Measurements from ENCODE around the gene XRN1.

XRN1 gene

DNA sequence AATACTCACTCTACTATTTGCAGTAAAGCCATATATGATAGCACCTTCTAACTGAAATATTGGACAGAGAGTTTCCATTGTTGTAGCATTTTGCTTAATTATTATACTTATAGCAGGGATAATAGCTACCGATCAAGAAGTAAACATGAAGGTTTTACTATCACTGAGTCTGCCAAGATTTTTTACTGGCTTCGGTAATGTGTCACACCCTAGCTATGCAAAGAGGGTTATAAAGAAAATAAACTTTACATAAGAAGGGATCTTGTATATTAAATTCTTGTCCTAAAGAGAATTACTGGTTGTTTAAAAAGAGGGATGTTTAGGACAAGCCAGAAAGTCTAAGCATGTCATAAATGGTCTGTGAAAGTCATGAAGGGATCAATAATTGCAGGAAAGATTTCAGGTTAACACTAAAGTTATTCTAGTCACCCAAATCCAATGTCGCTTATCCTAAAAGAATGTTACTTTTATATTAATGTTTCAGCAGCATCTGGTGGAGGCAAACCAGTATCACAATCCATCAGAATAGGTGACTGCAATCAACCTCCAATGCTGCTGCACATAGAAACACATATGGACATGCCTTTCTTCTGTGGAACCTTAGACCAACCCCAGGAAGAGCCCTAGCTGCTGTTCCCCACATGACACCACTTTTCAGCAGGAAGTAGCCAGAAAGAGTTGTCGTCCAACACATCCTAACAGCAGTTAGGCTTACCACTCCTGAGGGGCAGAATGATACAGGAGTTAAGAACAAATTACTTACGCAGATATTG lies 159.8 kb downstream of the XRN1 start:
- H3K9me3 ChIP-seq (ENCODE audit: control insufficient read depth in 1 of 2, low read length in 2 of 2) = peaks cover 0 to 7% of the 10 kb centered on the region in 2 donors
- H3K4me3 ChIP-seq (ENCODE audit: low read depth in 1 of 2, low read length in 2 of 2) = no peak overlapping the region
- H3K4me1 ChIP-seq (ENCODE audit: control insufficient read depth in 1 of 2, insufficient read depth in 2 of 2, low read length in 2 of 2) = peaks cover 0 to 9% of the 10 kb centered on the region in 2 donors
- no peaks in the 10 kb centered on the region for H3K36me3 ChIP-seq (ENCODE audit: control insufficient read depth in 1 of 2, insufficient read depth in 2 of 2, low read length in 2 of 2)
- no peak overlapping the region for H3K27ac ChIP-seq (ENCODE audit: low read length)
- H3K27me3 ChIP-seq (ENCODE audit: low read depth, low read length) = no peaks in the 10 kb centered on the region

GRCh38 chr3:142285083-142285517 lies 162.7 kb downstream of the XRN1 start:
- H3K4me3 ChIP-seq (ENCODE audit: low read depth in 1 of 2, low read length in 2 of 2) = no peak overlapping the region
- no peaks in the 10 kb centered on the region for H3K36me3 ChIP-seq (ENCODE audit: control insufficient read depth in 1 of 2, insufficient read depth in 2 of 2, low read length in 2 of 2)
- H3K4me1 ChIP-seq (ENCODE audit: control insufficient read depth in 1 of 2, insufficient read depth in 2 of 2, low read length in 2 of 2) = peaks cover 0 to 9% of the 10 kb centered on the region in 2 donors
- no peaks in the 10 kb centered on the region for H3K27me3 ChIP-seq (ENCODE audit: low read depth, low read length)
- H3K9me3 ChIP-seq (ENCODE audit: control insufficient read depth in 1 of 2, low read length in 2 of 2) = peaks cover 0 to 7% of the 10 kb centered on the region in 2 donors
- H3K27ac ChIP-seq (ENCODE audit: low read length) = no peak overlapping the region

- no peaks in the 10 kb centered on the region for H3K36me3 ChIP-seq (ENCODE audit: control insufficient read depth in 1 of 2, insufficient read depth in 2 of 2, low read length in 2 of 2)
- H3K4me3 ChIP-seq (ENCODE audit: low read depth in 1 of 2, low read length in 2 of 2) = no peak overlapping the region
- no peak overlapping the region for H3K27ac ChIP-seq (ENCODE audit: low read length)
- H3K9me3 ChIP-seq (ENCODE audit: control insufficient read depth in 1 of 2, low read length in 2 of 2) = no peaks in the 10 kb centered on the region
- H3K27me3 ChIP-seq (ENCODE audit: low read depth, low read length) = no peaks in the 10 kb centered on the region
- peaks cover 0 to 9% of the 10 kb centered on the region in 2 donors for H3K4me1 ChIP-seq (ENCODE audit: control insufficient read depth in 1 of 2, insufficient read depth in 2 of 2, low read length in 2 of 2)
Measured at GRCh38 chr3:142282503-142282902, 165.3 kb downstream of the XRN1 start.

GRCh38 chr3:142281474-142281873 lies 166.4 kb downstream of the XRN1 start:
- no peaks in the 10 kb centered on the region for H3K36me3 ChIP-seq (ENCODE audit: control insufficient read depth in 1 of 2, insufficient read depth in 2 of 2, low read length in 2 of 2)
- H3K4me1 ChIP-seq (ENCODE audit: control insufficient read depth in 1 of 2, insufficient read depth in 2 of 2, low read length in 2 of 2) = peaks cover 0 to 2% of the 10 kb centered on the region in 2 donors
- no peaks in the 10 kb centered on the region for H3K27me3 ChIP-seq (ENCODE audit: low read depth, low read length)
- H3K9me3 ChIP-seq (ENCODE audit: control insufficient read depth in 1 of 2, low read length in 2 of 2) = no peaks in the 10 kb centered on the region
- H3K4me3 ChIP-seq (ENCODE audit: low read depth in 1 of 2, low read length in 2 of 2) = no peak overlapping the region
- H3K27ac ChIP-seq (ENCODE audit: low read length) = no peak overlapping the region

DNA sequence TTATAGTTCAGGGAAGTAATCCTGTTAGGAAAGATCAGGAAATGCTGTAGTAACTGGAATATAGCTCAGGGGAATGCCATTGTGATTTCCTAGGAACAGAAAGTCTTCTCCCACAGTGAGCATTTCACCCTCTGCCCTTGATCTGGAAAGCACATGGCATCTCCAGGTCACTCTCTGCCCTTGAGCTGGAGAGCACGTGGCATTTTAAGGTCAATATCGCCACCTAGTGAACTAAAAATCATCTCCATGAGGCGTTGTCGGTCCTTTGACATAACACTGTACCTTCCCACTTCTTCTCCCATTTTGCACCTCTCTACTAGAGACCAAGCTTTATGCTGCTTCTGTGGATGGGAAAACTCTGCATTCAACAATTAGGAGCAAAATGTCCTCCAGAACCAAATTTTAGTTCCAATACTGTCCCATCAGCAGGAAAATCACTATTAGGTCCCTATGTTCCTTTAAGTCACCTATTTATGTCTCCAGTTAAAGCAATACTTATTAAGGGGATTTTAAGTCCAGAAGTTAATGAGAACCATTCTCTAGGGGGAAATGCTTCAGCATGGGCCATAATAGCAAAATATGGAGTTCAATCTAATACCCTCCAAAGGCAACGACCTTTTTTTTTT lies 167.8 kb downstream of the XRN1 start:
- Histone ChIP-seq H3K27ac (ENCODE audit: low read length) (no peak overlapping the region), H3K9me3 (ENCODE audit: control insufficient read depth in 1 of 2, low read length in 2 of 2) (no peaks in the 10 kb centered on the region), H3K36me3 (ENCODE audit: control insufficient read depth in 1 of 2, insufficient read depth in 2 of 2, low read length in 2 of 2) (no peaks in the 10 kb centered on the region), H3K4me3 (ENCODE audit: low read depth in 1 of 2, low read length in 2 of 2) (no peak overlapping the region), H3K27me3 (ENCODE audit: low read depth, low read length) (no peaks in the 10 kb centered on the region), H3K4me1 (ENCODE audit: control insufficient read depth in 1 of 2, insufficient read depth in 2 of 2, low read length in 2 of 2) (peaks cover 0 to 5% of the 10 kb centered on the region in 2 donors)

- Histone ChIP-seq H3K4me1 (ENCODE audit: control insufficient read depth in 1 of 2, insufficient read depth in 2 of 2, low read length in 2 of 2) (peaks cover 0 to 5% of the 10 kb centered on the region in 2 donors), H3K27me3 (ENCODE audit: low read depth, low read length) (no peaks in the 10 kb centered on the region), H3K9me3 (ENCODE audit: control insufficient read depth in 1 of 2, low read length in 2 of 2) (no peaks in the 10 kb centered on the region), H3K36me3 (ENCODE audit: control insufficient read depth in 1 of 2, insufficient read depth in 2 of 2, low read length in 2 of 2) (no peaks in the 10 kb centered on the region), H3K4me3 (ENCODE audit: low read depth in 1 of 2, low read length in 2 of 2) (no peak overlapping the region), H3K27ac (ENCODE audit: low read length) (no peak overlapping the region)
Measured at GRCh38 chr3:142278451-142278850, 169.4 kb downstream of the XRN1 start.

DNA sequence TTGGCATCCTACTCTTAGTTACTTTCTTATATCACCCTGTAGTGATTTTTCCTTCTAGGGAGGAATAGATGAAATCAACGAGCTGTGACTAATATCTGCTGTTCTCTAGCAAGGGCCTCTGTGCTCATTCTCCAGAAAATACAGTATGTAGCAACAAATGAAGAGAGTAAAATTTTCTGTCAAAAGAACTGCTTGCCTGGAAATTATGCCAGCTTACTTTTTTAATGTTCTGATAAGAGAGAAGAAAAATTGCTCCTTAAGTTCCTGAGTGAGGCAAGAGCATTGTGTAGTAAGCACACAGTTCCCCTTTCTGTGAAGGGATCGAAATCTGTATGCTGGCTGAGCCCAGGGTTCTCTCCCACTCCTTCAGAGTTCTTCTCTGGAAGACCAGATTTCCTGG lies 171.1 kb downstream of the XRN1 start:
- Histone ChIP-seq H3K36me3 (ENCODE audit: control insufficient read depth in 1 of 2, insufficient read depth in 2 of 2, low read length in 2 of 2) (no peaks in the 10 kb centered on the region), H3K27ac (ENCODE audit: low read length) (no peak overlapping the region), H3K4me1 (ENCODE audit: control insufficient read depth in 1 of 2, insufficient read depth in 2 of 2, low read length in 2 of 2) (peaks cover 0 to 5% of the 10 kb centered on the region in 2 donors), H3K4me3 (ENCODE audit: low read depth in 1 of 2, low read length in 2 of 2) (no peak overlapping the region), H3K27me3 (ENCODE audit: low read depth, low read length) (no peaks in the 10 kb centered on the region), H3K9me3 (ENCODE audit: control insufficient read depth in 1 of 2, low read length in 2 of 2) (no peaks in the 10 kb centered on the region)

DNA sequence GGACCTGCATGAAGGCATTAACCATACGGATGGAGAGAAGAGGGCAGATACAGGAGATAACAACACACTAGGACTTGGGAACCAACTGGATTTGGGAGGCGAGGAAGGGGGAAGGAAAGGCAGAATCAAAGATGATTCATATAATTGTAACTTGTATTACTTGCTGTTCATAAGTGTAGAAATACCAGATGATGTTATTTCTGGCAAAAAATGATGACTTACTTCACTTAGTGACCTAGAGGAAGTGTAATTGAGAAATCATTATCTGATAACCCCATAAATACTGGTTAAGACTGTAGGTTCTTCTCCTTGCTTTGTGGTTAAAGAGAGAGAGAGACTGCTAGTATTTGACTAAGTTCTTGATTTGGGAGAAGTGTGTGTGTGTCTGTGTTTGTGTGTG lies 172.0 kb downstream of the XRN1 start:
- Histone ChIP-seq H3K27ac (ENCODE audit: low read length) (peak overlapping the region; percentile 1), H3K4me3 (ENCODE audit: low read depth in 1 of 2, low read length in 2 of 2) (no peak overlapping the region), H3K9me3 (ENCODE audit: control insufficient read depth in 1 of 2, low read length in 2 of 2) (no peaks in the 10 kb centered on the region), H3K27me3 (ENCODE audit: low read depth, low read length) (no peaks in the 10 kb centered on the region), H3K4me1 (ENCODE audit: control insufficient read depth in 1 of 2, insufficient read depth in 2 of 2, low read length in 2 of 2) (peaks cover 0 to 5% of the 10 kb centered on the region in 2 donors), H3K36me3 (ENCODE audit: control insufficient read depth in 1 of 2, insufficient read depth in 2 of 2, low read length in 2 of 2) (no peaks in the 10 kb centered on the region)

DNA sequence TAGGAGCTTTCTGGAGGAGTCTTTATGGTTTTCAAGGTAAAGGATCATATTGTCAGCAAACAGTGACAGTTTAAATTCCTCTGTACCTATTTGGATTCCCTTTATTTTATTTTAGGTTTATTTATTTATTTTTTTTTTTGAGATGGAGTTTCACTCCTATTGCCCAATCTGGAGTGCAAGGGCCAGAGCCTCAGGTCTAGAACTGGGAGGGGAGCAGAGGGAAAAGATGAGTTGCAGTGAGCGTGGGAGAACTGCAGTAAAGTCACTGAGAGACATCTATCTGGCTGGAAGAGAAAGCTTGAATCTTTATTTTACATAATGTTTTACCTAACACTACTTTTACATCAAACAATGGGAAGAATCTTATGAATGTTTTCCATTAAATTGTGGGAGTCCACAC lies 172.9 kb downstream of the XRN1 start:
- Histone ChIP-seq H3K36me3 (ENCODE audit: control insufficient read depth in 1 of 2, insufficient read depth in 2 of 2, low read length in 2 of 2) (no peaks in the 10 kb centered on the region), H3K4me3 (ENCODE audit: low read depth in 1 of 2, low read length in 2 of 2) (no peak overlapping the region), H3K27ac (ENCODE audit: low read length) (no peak overlapping the region), H3K27me3 (ENCODE audit: low read depth, low read length) (no peaks in the 10 kb centered on the region), H3K4me1 (ENCODE audit: control insufficient read depth in 1 of 2, insufficient read depth in 2 of 2, low read length in 2 of 2) (peaks cover 0 to 5% of the 10 kb centered on the region in 2 donors), H3K9me3 (ENCODE audit: control insufficient read depth in 1 of 2, low read length in 2 of 2) (no peaks in the 10 kb centered on the region)

DNA sequence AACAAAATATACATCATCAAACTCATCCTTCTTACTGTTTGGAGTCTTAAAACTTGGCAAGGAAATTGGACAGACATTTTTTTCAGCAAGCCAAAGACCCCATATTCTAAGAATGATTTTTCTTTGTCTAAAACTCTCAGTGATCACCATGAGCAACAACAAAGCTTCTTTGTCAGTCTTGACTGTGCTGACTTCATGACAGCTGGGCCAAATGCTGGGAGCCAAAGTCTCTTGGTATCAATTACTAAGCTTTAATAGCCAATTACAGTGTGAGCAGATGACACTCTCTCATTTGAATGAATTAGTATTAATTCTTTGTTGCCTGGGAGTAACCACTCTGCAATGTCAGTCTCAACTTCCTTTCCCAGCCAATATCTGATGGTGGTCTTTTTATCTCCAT lies 174.3 kb downstream of the XRN1 start:
- H3K36me3 ChIP-seq (ENCODE audit: control insufficient read depth in 1 of 2, insufficient read depth in 2 of 2, low read length in 2 of 2) = no peaks in the 10 kb centered on the region
- H3K4me3 ChIP-seq (ENCODE audit: low read depth in 1 of 2, low read length in 2 of 2) = no peak overlapping the region
- no peaks in the 10 kb centered on the region for H3K9me3 ChIP-seq (ENCODE audit: control insufficient read depth in 1 of 2, low read length in 2 of 2)
- no peak overlapping the region for H3K27ac ChIP-seq (ENCODE audit: low read length)
- no peaks in the 10 kb centered on the region for H3K27me3 ChIP-seq (ENCODE audit: low read depth, low read length)
- peaks cover 0 to 5% of the 10 kb centered on the region in 2 donors for H3K4me1 ChIP-seq (ENCODE audit: control insufficient read depth in 1 of 2, insufficient read depth in 2 of 2, low read length in 2 of 2)

GRCh38 chr3:142272200-142272891 lies 175.5 kb downstream of the XRN1 start:
- no peaks in the 10 kb centered on the region for H3K9me3 ChIP-seq (ENCODE audit: control insufficient read depth in 1 of 2, low read length in 2 of 2)
- H3K36me3 ChIP-seq (ENCODE audit: control insufficient read depth in 1 of 2, insufficient read depth in 2 of 2, low read length in 2 of 2) = no peaks in the 10 kb centered on the region
- H3K4me1 ChIP-seq (ENCODE audit: control insufficient read depth in 1 of 2, insufficient read depth in 2 of 2, low read length in 2 of 2) = peaks cover 0 to 5% of the 10 kb centered on the region in 2 donors
- H3K4me3 ChIP-seq (ENCODE audit: low read depth in 1 of 2, low read length in 2 of 2) = no peak overlapping the region
- H3K27ac ChIP-seq (ENCODE audit: low read length) = no peak overlapping the region
- H3K27me3 ChIP-seq (ENCODE audit: low read depth, low read length) = no peaks in the 10 kb centered on the region
